ENCODE measurements around the gene GYG1.

Gene GYG1

GRCh38 chr3:149019580-149019979 lies 28.2 kb downstream of the GYG1 start:
- Histone ChIP-seq H3K36me3 (ENCODE audit: insufficient read depth, low read length) (peaks cover 69% of the 10 kb centered on the region), H2AFZ (ENCODE audit: low read length) (no peak overlapping the region), H3K9ac (ENCODE audit: low read length) (no peak overlapping the region), H3K4me1 (ENCODE audit: insufficient read depth, low read length, severe bottlenecking) (no peaks in the 10 kb centered on the region), H3K27me3 (ENCODE audit: insufficient read depth, low read length) (no peaks in the 10 kb centered on the region), H3K9me2 (ENCODE audit: low read depth, low read length) (no peaks in the 10 kb centered on the region), H3K27ac (ENCODE audit: low read depth, low read length, poor library complexity, severe bottlenecking) (no peak overlapping the region), H3F3A (ENCODE audit: insufficient read depth, low read length) (no peaks in the 10 kb centered on the region), H3K9me3 (ENCODE audit: low read length) (no peaks in the 10 kb centered on the region), H4K20me1 (ENCODE audit: insufficient read depth, low read length) (no peaks in the 10 kb centered on the region), H3K4me3 (ENCODE audit: low read depth, low read length, poor library complexity, severe bottlenecking) (no peak overlapping the region), H3K4me2 (ENCODE audit: low read length) (no peak overlapping the region), H3K79me2 (ENCODE audit: insufficient read depth, low read length) (no peaks in the 10 kb centered on the region)
- TF ChIP-seq EZH2 (IDR thresholded peaks at IDR 0.05; ENCODE audit: borderline replicate concordance, low read length) (no peak), CTCF (IDR thresholded peaks at IDR 0.05; ENCODE audit: low read length) (no peak)

DNA sequence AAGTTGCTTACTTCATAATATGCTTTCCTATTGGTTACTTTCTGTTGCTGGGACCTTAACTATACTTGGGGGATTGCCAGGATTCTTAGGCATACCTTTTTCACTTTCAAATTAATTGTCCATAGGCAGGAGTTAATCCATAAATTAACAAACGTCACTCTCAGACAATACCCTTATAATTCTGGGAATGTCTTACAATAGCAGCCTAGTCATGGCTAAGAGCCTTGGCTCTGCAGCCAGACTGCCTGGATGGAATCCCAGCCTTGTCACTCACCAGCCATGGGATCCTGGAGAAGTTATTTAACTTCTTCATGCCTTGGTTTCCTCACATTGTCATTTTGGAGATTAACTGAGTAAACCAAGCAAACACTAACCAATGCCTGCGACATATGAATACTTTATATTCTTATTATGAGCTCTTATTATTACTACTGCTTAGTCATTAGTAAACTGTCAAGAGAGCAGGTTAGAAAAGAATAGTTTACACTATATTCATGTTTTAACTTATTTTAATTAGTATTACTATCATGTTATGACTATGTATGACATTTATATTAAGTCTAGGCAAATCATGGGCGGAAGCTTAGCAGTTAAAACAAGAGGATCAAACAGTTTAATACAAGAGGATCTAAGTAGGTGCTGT lies 29.0 kb downstream of the GYG1 start:
- Histone ChIP-seq H3K4me3 (ENCODE audit: low read depth, low read length, poor library complexity, severe bottlenecking) (no peak overlapping the region), H3K79me2 (ENCODE audit: insufficient read depth, low read length) (no peaks in the 10 kb centered on the region), H4K20me1 (ENCODE audit: insufficient read depth, low read length) (no peaks in the 10 kb centered on the region), H3K9me3 (ENCODE audit: low read length) (peaks cover 6% of the 10 kb centered on the region), H3K36me3 (ENCODE audit: insufficient read depth, low read length) (peaks cover 71% of the 10 kb centered on the region), H3F3A (ENCODE audit: insufficient read depth, low read length) (no peaks in the 10 kb centered on the region), H3K27me3 (ENCODE audit: insufficient read depth, low read length) (no peaks in the 10 kb centered on the region), H3K9me2 (ENCODE audit: low read depth, low read length) (no peaks in the 10 kb centered on the region), H2AFZ (ENCODE audit: low read length) (no peak overlapping the region), H3K4me1 (ENCODE audit: insufficient read depth, low read length, severe bottlenecking) (no peaks in the 10 kb centered on the region), H3K4me2 (ENCODE audit: low read length) (no peak overlapping the region), H3K9ac (ENCODE audit: low read length) (no peak overlapping the region), H3K27ac (ENCODE audit: low read depth, low read length, poor library complexity, severe bottlenecking) (no peak overlapping the region)
- no peak for TF ChIP-seq CTCF (IDR thresholded peaks at IDR 0.05; ENCODE audit: low read length)
- TF ChIP-seq EZH2 (IDR thresholded peaks at IDR 0.05; ENCODE audit: borderline replicate concordance, low read length), result no peak

- H3K4me3 ChIP-seq (ENCODE audit: low read depth, low read length, poor library complexity, severe bottlenecking), result no peak overlapping the region
- H3K79me2 ChIP-seq (ENCODE audit: insufficient read depth, low read length), result no peaks in the 10 kb centered on the region
- no peaks in the 10 kb centered on the region for H3K27me3 ChIP-seq (ENCODE audit: insufficient read depth, low read length)
- no peaks in the 10 kb centered on the region for H3K4me1 ChIP-seq (ENCODE audit: insufficient read depth, low read length, severe bottlenecking)
- H3K27ac ChIP-seq (ENCODE audit: low read depth, low read length, poor library complexity, severe bottlenecking), result no peak overlapping the region
- H3K36me3 ChIP-seq (ENCODE audit: insufficient read depth, low read length), result peaks cover 72% of the 10 kb centered on the region
- H3K4me2 ChIP-seq (ENCODE audit: low read length), result no peak overlapping the region
- H3K9me2 ChIP-seq (ENCODE audit: low read depth, low read length), result no peaks in the 10 kb centered on the region
- H4K20me1 ChIP-seq (ENCODE audit: insufficient read depth, low read length), result no peaks in the 10 kb centered on the region
- peaks cover 6% of the 10 kb centered on the region for H3K9me3 ChIP-seq (ENCODE audit: low read length)
- H3F3A ChIP-seq (ENCODE audit: insufficient read depth, low read length), result no peaks in the 10 kb centered on the region
- H2AFZ ChIP-seq (ENCODE audit: low read length), result no peak overlapping the region
- TF ChIP-seq CTCF (IDR thresholded peaks at IDR 0.05; ENCODE audit: low read length), result no peak
- TF ChIP-seq EZH2 (IDR thresholded peaks at IDR 0.05; ENCODE audit: borderline replicate concordance, low read length), result no peak
- H3K9ac ChIP-seq (ENCODE audit: low read length), result no peak overlapping the region
Observed at GRCh38 chr3:149020839-149021252, 29.5 kb downstream of the GYG1 start.
